ENCODE results near the gene VILL. TPM values are rescaled to one million over a fixed set of nuclear protein-coding genes. Genes with fewer than 3 reads are reported as not detected.

VILL gene
- total and polyA plus RNA-seq, 12 donors: 1.7 to 18.0 (median 7.3) TPM

DNA sequence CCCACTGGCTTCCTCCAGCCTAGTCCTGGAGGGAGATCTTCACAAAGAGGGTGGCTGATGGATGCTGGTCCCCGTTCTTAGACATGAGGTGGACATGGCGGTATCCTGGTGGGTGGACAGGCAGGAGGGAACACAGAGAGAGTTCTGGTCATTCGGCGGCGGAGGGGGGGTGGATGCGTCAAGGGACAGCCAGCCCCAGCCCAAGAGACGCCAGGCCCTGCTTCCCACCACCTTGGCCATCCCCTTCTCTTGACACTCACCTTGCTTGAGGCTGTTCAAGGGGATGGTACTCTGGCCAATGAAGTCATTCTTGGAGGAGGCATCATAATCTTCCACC lies 17.1 kb downstream of the VILL start:
- no peaks in the 10 kb centered on the region for H3K9me3 ChIP-seq (replicated peaks in 1 of 3)
- WGBS, 4 donors: 94 to 100% (median 96%) methylated on average over 7 of the region's 7 CpGs
- peaks cover 0 to 34% of the 10 kb centered on the region in 2 donors for H3K36me3 ChIP-seq (replicated peaks in 1 of 2)
- no peak for TF ChIP-seq POLR2A (IDR thresholded peaks at IDR 0.05)
- TF ChIP-seq, protein P1, sequence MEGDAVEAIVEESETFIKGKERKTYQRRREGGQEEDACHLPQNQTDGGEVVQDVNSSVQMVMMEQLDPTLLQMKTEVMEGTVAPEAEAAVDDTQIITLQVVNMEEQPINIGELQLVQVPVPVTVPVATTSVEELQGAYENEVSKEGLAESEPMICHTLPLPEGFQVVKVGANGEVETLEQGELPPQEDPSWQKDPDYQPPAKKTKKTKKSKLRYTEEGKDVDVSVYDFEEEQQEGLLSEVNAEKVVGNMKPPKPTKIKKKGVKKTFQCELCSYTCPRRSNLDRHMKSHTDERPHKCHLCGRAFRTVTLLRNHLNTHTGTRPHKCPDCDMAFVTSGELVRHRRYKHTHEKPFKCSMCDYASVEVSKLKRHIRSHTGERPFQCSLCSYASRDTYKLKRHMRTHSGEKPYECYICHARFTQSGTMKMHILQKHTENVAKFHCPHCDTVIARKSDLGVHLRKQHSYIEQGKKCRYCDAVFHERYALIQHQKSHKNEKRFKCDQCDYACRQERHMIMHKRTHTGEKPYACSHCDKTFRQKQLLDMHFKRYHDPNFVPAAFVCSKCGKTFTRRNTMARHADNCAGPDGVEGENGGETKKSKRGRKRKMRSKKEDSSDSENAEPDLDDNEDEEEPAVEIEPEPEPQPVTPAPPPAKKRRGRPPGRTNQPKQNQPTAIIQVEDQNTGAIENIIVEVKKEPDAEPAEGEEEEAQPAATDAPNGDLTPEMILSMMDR (IDR thresholded peaks at IDR 0.05): no peak
- no peaks in the 10 kb centered on the region for H3K4me1 ChIP-seq (replicated peaks in 1 of 2)
- H3K4me3 ChIP-seq: no peak overlapping the region
- H3K27ac ChIP-seq: no peak overlapping the region
- H3K27me3 ChIP-seq: no peaks in the 10 kb centered on the region
- DNase-seq: no peak
- intact Hi-C loops (cut with DNase I): loop anchor here (5.0 to 10.0 kb wide), 2 partner anchors 107 to 115 kb away; no protein-coding TSS in a partner anchor

DNA sequence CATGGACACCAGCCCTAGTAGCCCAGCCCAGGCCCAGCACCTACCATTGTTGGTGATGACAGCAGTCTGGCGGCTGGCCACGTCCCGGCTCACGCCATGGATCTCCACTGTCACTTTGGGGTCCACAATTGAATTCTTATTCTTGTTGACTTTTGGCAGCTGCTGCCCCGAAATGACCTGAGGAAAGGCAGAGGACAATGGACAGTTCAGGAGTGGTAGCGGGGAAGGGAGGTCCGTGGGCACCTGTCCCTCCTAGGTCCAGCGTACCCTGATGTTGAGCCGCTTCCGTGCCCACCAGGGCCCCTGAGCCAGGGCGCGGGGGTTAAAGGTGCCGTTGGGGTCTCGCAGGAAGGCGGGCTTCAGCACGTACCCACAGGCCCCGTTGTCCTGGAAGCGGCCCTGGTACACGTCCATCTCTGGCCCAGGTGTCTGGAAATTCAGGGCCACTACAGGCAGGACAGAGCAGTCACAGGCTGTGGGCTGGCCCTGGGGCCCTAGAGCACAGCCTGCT lies 17.7 kb downstream of the VILL start:
- intact Hi-C loops (cut with DNase I): loop anchor here (5.0 to 10.0 kb wide), 2 partner anchors 107 to 114 kb away; no protein-coding TSS in a partner anchor
- no peak for DNase-seq
- Histone ChIP-seq H3K4me1 (replicated peaks in 1 of 2) (no peaks in the 10 kb centered on the region), H3K9me3 (replicated peaks in 1 of 3) (no peaks in the 10 kb centered on the region), H3K36me3 (replicated peaks in 1 of 2) (peaks cover 0 to 34% of the 10 kb centered on the region in 2 donors), H3K27ac (no peak overlapping the region), H3K27me3 (no peaks in the 10 kb centered on the region), H3K4me3 (no peak overlapping the region)
- WGBS, 4 donors: 93 to 96% (median 94%) methylated on average over 16 to 19 of the region's 19 CpGs
- TF ChIP-seq, protein P1 (IDR thresholded peaks at IDR 0.05): no peak

DNA sequence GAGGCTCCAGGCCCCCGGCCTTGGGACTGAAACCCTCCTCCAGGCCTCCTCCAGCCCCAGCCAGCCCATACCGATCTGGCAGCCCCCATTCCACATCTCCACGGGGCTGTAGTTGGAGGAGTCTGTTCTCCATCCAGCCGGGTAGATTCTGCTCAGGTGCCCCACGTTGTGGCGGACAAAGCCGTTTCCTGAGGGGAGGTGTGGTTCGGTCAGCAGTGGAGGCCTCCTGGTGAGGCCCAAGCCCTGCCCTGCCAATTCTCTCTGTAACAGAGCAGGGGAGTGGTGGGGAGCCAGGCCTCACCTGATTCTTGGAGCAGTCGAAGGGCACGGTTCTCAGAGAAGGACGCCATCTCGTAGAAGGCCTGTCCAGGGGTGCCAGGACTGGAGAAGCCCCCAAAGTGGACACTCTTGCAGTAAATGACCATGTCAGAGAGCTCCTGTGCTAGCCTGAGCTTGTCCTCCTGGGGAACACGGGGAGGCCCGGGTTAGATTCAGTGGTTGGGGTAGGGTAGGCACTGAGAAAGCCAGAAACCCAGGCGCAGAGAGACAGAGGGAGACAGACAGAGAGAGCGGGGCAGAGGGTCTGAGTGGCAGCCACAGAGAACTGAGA lies 18.5 kb downstream of the VILL start:
- Histone ChIP-seq H3K27ac (no peak overlapping the region), H3K4me1 (replicated peaks in 1 of 2) (no peaks in the 10 kb centered on the region), H3K9me3 (replicated peaks in 1 of 3) (no peaks in the 10 kb centered on the region), H3K4me3 (no peak overlapping the region), H3K36me3 (replicated peaks in 1 of 2) (peaks cover 0 to 34% of the 10 kb centered on the region in 2 donors), H3K27me3 (no peaks in the 10 kb centered on the region)
- DNase-seq: no peak
- intact Hi-C loops (cut with DNase I): loop anchor here (5.0 to 10.0 kb wide), 2 partner anchors 106 to 113 kb away; no protein-coding TSS in a partner anchor
- TF ChIP-seq, protein P1 (IDR thresholded peaks at IDR 0.05): no peak
- no peak for TF ChIP-seq POLR2A (IDR thresholded peaks at IDR 0.05)
- 86 to 97% (median 89%) methylated on average over 12 to 16 of the region's 16 CpGs for WGBS, 4 donors

DNA sequence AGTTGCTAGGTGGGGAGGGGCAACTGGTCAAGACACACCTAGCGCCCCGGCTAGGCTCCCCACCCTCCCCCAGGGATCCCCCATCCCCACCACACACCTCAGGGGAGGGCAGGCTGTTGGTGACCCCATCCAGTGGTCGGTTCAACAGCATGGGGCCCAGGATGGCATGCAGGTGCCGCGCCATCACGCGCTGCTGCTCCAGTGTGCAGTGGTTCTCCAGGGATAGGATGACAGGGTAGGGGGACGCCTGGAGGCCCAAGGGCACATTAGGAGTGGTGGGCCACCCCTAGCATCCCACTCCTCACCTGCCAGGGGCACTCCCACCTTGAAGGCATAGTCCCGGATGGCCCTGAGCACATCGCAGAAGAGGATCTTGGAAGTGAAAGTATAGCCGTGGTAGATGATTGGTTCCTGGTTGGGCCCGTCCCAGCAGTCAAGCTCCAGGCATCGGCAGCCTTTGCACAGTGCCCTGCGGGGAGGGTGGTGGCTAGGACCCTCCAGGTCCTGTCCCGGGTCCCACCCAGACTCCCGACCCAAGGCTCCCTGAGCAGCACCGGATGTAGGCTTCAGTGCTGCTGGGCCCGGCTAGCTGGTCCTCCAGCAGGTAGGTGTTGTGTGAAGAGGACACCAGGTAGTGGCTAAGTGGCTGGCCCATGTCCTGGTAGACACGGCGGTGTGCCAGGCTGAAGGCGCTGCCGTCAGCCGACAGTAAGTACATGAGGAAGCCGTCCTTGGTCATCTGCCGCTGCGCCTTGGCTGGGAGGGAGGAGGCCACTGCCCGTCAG lies 19.4 kb downstream of the VILL start:
- WGBS, 4 donors: 83 to 94% (median 90%) methylated on average over 16 to 27 of the region's 27 CpGs
- Histone ChIP-seq H3K4me3 (no peak overlapping the region), H3K9me3 (replicated peaks in 1 of 3) (no peaks in the 10 kb centered on the region), H3K27me3 (no peaks in the 10 kb centered on the region), H3K4me1 (replicated peaks in 1 of 2) (no peaks in the 10 kb centered on the region), H3K27ac (no peak overlapping the region), H3K36me3 (replicated peaks in 1 of 2) (peaks cover 0 to 34% of the 10 kb centered on the region in 2 donors)
- DNase-seq: no peak
- TF ChIP-seq, protein P1 (IDR thresholded peaks at IDR 0.05): no peak
- intact Hi-C loops (cut with DNase I): loop anchor here (5.0 to 10.0 kb wide), 2 partner anchors 105 to 112 kb away; no protein-coding TSS in a partner anchor

Measured in adrenal gland (tissue), 12 donors.